Liver (tissue), 3 donors: Measurements from ENCODE around the gene SLCO4C1.

ENCODE experiments used
- ATF3 ChIP-seq: IDR thresholded peaks from 2 replicates; pipeline ENCODE4 v1.6.1; 2016; ENCODE audit warnings: antibody characterized with exemption
- CTCF ChIP-seq: fragments of 150-350 bp; IDR thresholded peaks from 2 replicates; pipeline ENCODE4 v1.5.1; 2017; ENCODE audit warnings: improper control_type of control experiment, low read depth, low read length; ENCODE audit not compliant: missing input control
- EGR1 ChIP-seq, 2 donors: IDR thresholded peaks; 2 replicates each; pipeline ENCODE4 v1.6.1; 2016 to 2018; ENCODE audit warnings: antibody characterized with exemption in 2 of 2, low read depth in 2 of 2
- FOXA1 ChIP-seq: IDR thresholded peaks from 2 replicates; pipeline ENCODE4 v1.6.1; 2016; ENCODE audit warnings: antibody characterized with exemption
- HNF4G ChIP-seq: IDR thresholded peaks from 2 replicates; pipeline ENCODE4 v1.6.1; 2016; ENCODE audit warnings: antibody characterized with exemption
- JUND ChIP-seq, 2 donors: IDR thresholded peaks; 2 replicates each; pipeline ENCODE4 v1.6.1; 2016; ENCODE audit warnings: antibody characterized with exemption in 2 of 2
- MAX ChIP-seq: IDR thresholded peaks from 2 replicates; pipeline ENCODE4 v1.6.1; 2016; ENCODE audit warnings: antibody characterized with exemption
- RAD21 ChIP-seq, 2 donors: IDR thresholded peaks; 2 replicates each; pipeline ENCODE4 v1.6.1; 2016; ENCODE audit warnings: antibody characterized with exemption in 2 of 2, mild to moderate bottlenecking in 2 of 2
- REST ChIP-seq: IDR thresholded peaks from 2 replicates; pipeline ENCODE4 v1.6.1; 2016; ENCODE audit warnings: antibody characterized with exemption, mild to moderate bottlenecking
- RXRA ChIP-seq, 2 donors: IDR thresholded peaks; 2 replicates each; pipeline ENCODE4 v1.6.1; 2017 to 2018; ENCODE audit warnings: antibody characterized with exemption in 2 of 2, mild to moderate bottlenecking in 1 of 2
- SP1 ChIP-seq: IDR thresholded peaks from 2 replicates; pipeline ENCODE4 v1.6.1; 2018; ENCODE audit warnings: antibody characterized with exemption, mild to moderate bottlenecking
- TAF1 ChIP-seq: conservative IDR thresholded peaks from 2 replicates; pipeline ENCODE4 v1.6.1; 2016; ENCODE audit warnings: antibody characterized with exemption, mild to moderate bottlenecking
- YY1 ChIP-seq: IDR thresholded peaks from 2 replicates; pipeline ENCODE4 v1.6.1; 2016; ENCODE audit warnings: antibody characterized with exemption, mild to moderate bottlenecking
- donor health status: healthy.
- donor health status: healthy.

GRCh38 chr5:102231693-102232619 is 64.1 kb downstream of the SLCO4C1 start:
- TF ChIP-seq CTCF (no peak), RAD21 (IDR thresholded peaks at IDR 0.05) (no peak), YY1 (no peak), MAX (no peak), REST (no peak), RXRA (IDR thresholded peaks at IDR 0.05) (no peak), HNF4G (no peak), EGR1 (IDR thresholded peaks at IDR 0.05; ENCODE audit: low read depth in 2 of 2) (no peak), ATF3 (no peak), SP1 (no peak), TAF1 (no peak), JUND (IDR thresholded peaks at IDR 0.05) (no peak), FOXA1 (no peak)
